Left colon (tissue), 2 donors: ENCODE data around the gene DEFB123. TPM values are rescaled to one million over a fixed set of nuclear protein-coding genes. Genes with fewer than 3 reads are reported as not detected.
"Not testable (repeated sequence)": the region's sequence is repeated elsewhere in the genome, so short reads cannot be mapped to it uniquely, and the experiment has no call there.

Experiments used
- ATAC-seq: fragments of 200-7000 bp; cut with Tn5 transposase; one replicate; pipeline ENCODE4 v1.9.1; 2020; ENCODE audit warnings: mild to moderate bottlenecking, moderate library complexity
- DNase-seq, 2 donors: peaks; one replicate each; pipeline ENCODE4 v3.0.0-alpha.2; 2020
- intact Hi-C, 2 donors: fragments of 100-400 bp; cut with DNase I in 1 of 2; cut with micrococcal nuclease in 1 of 2; formaldehyde crosslinking; loops; one replicate each; pipeline versions ENCODE4 v1.11.2 to v1.14.0; 2022; cut with DNase I, micrococcal nuclease
- long read RNA-seq: library from polyadenylated mRNA; unstranded; transcript quantifications from one replicate; pipeline ENCODE4 v2.0.0, GENCODE V29; 2021
- total RNA-seq, 2 donors: library from RNA; stranded (reverse); fragmentation: NEBNext Ultra II Directional; extraction: Animal tissue kit (Norgen Biotek cat#: 25700); gene quantifications; one replicate each; pipeline ENCODE4 v1.2.1, GENCODE V29; 2021
- donor health status: DM: no; HTN: no; CAD: no.
- donor health status: DM: yes; HTN: yes; CAD: no.

The DEFB123 gene
- total RNA-seq, result not detected
- long read RNA-seq, result 0 reads

DNA sequence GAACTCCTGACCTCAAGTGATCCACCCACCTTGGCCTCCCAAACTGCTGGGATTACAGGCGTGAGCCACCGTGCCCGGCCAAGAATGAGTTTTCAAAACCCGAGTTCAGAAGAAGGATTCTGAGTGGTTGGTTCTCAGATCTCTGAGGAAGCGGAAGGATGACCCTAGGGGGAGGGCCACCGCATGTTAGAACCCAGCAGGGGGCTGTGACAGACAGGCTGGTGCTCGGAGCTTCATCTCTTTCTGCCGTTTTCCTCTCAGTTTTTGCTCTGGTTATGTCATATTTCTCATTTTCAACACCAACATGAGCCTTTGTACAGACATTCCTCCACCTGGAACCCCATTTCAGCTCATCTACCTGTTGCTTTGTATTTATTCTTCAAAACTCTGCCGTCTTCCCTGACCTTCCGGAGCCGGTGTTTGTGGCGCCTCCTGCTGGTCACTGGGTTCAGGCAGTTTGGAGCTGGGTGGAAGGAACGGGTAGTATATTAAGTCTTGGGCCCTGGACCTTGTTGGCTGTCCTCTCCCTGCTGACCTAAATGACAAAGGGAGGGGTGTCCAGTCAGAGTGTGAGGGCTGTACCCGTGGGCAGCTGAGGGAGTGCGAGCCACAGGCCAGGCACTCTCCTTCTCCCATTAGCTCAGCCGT is at the start of gene DEFB123:
TSS of gene DEFB123 (plus strand) at position 621 of the 648 bp plus-strand sequence. CDS start 67 bp downstream, outside the sequence.
- DNase-seq (no peak), ATAC-seq (no peak)
- intact Hi-C loops, result no loop called here

DNA sequence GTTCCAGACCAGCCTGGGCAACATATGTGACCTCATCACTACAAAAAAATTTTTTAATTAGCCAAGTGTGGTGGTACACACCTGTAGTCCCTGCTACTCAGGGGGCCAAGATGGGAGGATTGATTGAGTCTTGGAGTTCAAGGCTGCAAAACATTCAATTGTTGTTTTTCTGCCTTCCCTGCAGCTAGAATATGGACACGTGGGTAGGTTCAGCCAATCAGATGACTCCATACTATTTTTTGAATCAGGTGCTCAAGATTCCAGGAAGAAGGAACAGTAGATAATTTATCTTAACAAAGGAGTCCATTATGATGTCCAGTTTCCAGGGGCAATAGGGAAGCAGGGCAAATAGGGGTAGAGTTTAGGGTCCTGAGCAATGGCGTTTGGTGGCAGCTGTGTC is 47.6 kb upstream of the DEFB123 start:
- no peak for DNase-seq
- no peak for ATAC-seq
- intact Hi-C loops, result no loop called here

DNA sequence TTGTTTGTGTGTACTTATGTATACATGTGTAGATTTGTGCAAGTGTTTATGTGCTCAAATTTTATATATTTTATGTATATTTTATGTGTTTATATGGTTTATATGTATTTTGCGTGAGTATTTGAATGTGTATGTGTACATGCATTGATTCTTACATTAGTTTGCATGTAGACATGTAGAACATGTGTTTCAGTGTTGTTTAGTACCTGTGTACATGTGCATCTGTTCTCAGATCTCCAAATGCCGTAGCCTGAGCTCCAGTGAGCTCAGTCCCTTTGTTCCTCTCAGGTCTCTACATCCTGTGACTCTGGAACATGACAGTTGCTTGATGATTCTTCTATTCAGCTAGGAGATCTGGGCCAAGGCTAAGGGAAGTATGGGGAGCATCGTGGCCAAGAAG is 45.5 kb upstream of the DEFB123 start:
- intact Hi-C loops, result no loop called here
- ATAC-seq (no peak), DNase-seq (no peak)

DNA sequence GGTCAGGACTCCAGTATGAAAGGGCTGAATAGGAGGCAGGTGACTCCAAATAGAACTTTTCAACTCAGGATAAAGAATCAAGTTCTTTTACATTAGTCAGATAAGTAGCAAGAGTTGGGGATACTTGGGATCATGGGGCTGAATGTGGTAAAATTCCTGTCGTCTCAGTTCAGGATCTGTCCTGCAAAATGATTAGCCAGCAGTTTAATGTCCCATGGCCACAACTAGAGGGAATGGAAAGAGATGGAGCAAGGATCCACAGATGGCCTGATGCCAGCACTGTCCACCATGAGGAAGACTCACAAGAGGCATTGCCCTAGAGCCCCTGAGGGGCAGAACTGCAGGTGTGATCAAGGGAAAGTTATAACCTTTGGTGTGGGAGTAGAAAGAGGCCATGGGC is 36.5 kb upstream of the DEFB123 start:
- intact Hi-C loops, result no loop called here
- no peak for ATAC-seq

DNA sequence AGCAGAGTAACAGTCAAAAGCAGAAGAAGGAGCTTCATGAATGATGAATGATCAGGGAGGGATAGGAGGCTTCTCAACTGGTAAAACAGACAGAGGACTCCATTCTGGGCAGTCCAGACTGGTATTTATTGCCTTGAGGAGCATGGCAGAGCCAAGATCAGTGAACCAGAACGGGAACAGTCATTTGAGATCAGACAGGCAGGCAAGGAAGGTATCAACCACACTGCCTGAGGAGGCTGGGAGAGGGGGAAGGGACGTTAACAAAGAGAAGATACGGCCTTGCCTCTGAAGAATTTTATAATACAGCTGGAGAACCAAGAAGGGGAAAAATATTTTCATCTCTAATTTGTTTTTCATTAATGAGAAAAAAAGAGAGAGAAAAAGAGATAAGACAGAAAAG is 34.3 kb upstream of the DEFB123 start, which contains the start of gene DEFB121:
TSS of gene DEFB121 (minus strand) at position 101 of the 400 bp plus-strand sequence. CDS start at position 38, 63 bp downstream.
- ATAC-seq, result no peak

More for the DNA sequence above, 36.5 kb upstream of the DEFB123 start:
- DNase-seq, result no peak

GRCh38 chr20:31410011-31410410 is 30.4 kb upstream of the DEFB123 start:
- ATAC-seq (no peak), DNase-seq (no peak)
- intact Hi-C loops, result no loop called here

More for the DNA sequence above, 34.3 kb upstream of the DEFB123 start, which contains the start of gene DEFB121:
- intact Hi-C loops, result no loop called here
- DNase-seq, result no peak

DNA sequence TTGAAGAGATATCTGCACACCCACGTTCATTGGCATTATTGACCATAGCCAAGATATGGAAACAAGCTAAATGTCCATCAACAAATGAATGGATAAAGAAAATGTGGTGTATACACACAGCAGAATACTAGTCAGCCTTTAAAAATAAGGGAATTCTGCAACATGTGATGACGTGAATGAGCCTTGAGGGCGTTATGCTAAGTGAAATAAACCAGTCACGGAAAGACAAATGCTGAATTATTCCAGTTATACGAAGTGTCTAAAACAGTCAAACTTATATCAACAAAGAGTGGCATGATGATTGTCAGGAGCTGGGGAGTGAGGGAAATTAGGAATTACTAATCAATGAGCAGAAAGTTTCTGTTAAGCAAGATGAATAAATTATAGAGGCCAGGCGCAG is 26.1 kb upstream of the DEFB123 start:
- intact Hi-C loops, result no loop called here

GRCh38 chr20:31415653-31416052 is 24.8 kb upstream of the DEFB123 start:
- DNase-seq, result no peak
- intact Hi-C loops, result no loop called here
- no peak for ATAC-seq

More for the DNA sequence above, 26.1 kb upstream of the DEFB123 start:
- DNase-seq (no peak), ATAC-seq (no peak)

DNA sequence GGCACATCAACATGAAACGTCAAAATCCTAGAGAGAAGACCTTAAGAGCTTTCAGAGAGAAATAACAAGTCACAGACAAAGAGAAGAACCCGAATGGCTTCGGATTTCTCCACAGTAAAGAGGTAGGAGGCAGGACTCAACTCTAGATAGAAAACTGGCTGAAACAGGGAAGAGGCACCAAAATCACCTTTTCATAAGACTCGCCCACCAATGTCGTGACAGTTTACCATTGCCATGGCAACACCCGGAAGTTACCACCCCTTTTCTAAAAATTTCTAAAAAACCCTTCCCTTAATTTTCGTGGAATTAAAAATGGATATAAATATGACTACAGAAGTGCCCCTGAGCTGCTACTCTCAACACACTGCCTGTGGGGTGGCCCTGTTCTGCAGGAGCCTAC is 22.1 kb upstream of the DEFB123 start:
- ATAC-seq, result no peak
- intact Hi-C loops, result no loop called here
- DNase-seq, result no peak

DNA sequence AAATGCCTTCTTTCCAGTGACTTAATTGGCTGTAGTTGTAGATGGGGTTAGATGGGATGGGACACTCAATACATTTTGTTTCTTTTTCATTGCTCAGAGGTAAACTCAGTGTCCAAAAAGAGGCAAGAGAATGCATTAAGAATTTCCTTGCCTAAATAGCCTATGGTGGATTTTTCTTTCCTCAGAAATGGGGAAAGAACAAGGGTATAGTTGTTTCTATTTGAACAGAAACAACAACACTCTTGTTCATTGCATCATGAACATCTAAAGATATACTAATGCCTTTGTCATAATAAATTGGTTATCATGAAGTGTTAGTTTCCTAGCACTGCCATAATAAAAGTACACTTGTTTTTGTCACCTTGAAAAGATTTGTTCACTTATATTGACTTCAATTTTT is 14.6 kb upstream of the DEFB123 start:
- no peak for DNase-seq
- no peak for ATAC-seq
- intact Hi-C loops, result no loop called here

- intact Hi-C loops, DNase-seq, ATAC-seq: not testable (repeated sequence)
These were observed 13.4 kb upstream of the DEFB123 start for GRCh38 chr20:31426891-31427551.

DNA sequence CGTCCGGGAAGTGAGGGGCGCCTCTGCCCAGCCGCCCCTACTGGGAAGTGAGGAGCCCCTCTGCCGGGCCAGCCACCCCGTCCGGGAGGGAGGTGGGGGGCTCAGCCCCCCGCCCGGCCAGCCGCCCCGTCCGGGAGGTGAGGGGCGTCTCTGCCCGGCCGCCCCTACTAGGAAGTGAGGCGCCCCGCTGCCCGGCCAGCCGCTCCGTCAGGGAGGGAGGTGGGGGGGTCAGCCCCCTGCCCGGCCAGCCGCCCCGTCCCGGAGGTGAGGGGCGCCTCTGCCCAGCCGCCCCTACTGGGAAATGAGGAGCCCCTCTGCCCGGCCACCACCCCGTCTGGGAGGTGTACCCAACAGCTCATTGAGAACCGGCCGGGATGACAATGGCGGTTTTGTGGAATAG is 12.9 kb upstream of the DEFB123 start:
- ATAC-seq, intact Hi-C loops: not testable (repeated sequence)

GRCh38 chr20:31430568-31431115 is 9.8 kb upstream of the DEFB123 start:
- intact Hi-C loops, result no loop called here

More for the DNA sequence above, 12.9 kb upstream of the DEFB123 start:
- not testable (repeated sequence) for DNase-seq

DNA sequence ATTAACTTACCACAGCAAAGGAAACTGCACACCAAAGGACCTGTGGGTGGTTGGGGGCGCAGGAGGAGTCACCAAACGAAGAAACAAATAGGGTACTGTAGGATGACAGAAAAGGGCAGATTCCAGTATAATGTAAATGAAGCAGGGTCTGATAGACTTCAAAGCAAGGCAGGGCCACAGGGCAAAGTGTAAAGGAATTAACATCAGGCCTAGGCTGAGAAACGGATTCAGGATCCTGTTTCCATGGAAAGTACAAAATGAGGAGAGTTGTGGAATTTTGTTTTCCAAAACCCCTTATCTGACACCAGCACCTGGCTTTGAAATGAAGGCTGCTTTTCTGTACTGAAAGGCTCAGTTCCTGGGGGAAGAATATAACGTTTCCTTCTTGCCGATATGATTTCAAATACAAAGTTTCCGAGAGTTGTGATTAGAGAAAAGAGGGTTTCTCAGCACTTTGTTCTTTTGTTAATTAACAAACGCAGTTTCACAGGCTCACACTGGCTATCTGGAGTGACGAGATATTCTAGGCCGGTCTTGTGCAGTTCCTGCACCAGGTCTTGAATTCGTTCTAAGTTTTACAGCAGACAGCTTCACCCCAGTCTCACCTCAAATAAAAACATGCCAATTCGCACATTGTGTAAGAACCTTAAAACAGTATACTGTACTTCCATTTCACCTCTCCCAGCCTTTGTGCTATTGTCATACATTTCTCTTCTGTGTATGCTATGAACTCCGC is 5.8 kb downstream of the DEFB123 start:
- no peak for DNase-seq
- ATAC-seq, result no peak
- intact Hi-C loops, result no loop called here

More at GRCh38 chr20:31430568-31431115, 9.8 kb upstream of the DEFB123 start:
- DNase-seq, result no peak
- no peak for ATAC-seq

- no peak for ATAC-seq
- no peak for DNase-seq
- intact Hi-C loops, result no loop called here
These were observed 9.3 kb downstream of the DEFB123 start for GRCh38 chr20:31449511-31450414.

DNA sequence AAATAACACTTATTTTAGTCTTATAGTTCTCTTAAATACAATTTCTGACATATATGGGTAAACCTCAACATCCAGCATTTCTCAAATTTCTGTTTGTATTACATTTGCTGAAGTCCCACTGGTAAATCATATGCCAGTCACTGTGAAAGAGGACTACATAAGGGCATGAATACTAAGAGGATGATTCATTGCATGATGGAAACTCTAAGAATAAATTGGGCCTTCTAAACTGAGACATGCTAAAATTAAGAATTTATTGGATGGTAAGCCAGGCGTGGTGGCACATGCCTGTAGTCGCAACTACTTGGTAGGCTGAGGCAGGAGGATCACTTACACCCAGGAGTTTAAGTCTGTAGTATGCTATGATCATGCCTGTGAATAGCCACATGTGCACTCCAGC is 12.1 kb downstream of the DEFB123 start:
- intact Hi-C loops, result no loop called here
- ATAC-seq (no peak), DNase-seq (no peak)

DNA sequence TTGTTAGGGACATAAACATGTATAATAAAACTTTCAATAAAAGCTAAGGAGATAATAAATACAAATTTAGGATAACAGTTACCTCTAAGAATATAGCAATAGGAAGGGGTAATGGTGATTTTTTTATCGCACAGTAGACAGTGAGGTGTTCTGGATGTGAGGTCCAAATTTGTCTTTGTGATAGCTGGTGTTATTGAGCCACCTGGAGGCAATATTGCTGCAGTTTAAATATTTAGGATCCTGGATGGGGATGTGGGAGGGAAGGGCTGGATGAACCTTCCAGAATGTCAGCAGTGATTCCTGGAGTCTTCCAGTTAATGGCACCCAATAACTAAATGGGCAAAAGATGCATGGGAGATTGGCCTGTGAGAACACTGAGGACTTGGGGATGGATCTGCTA is 13.9 kb downstream of the DEFB123 start:
- DNase-seq, result no peak
- intact Hi-C loops, result no loop called here
- ATAC-seq, result no peak

GRCh38 chr20:31470946-31471345 is 30.5 kb downstream of the DEFB123 start:
- ATAC-seq, result not testable (repeated sequence)

More at GRCh38 chr20:31470946-31471345, 30.5 kb downstream of the DEFB123 start:
- intact Hi-C loops, DNase-seq: not testable (repeated sequence)
